ENCODE measurements around the gene CCDC92B.

GRCh38 chr17:2792366-2793169, 43.1 kb upstream of the CCDC92B start:
- TF ChIP-seq TAF1 (IDR thresholded peaks at IDR 0.05; ENCODE audit: low read depth, low read length) (no peak), POLR2A (IDR thresholded peaks at IDR 0.05; ENCODE audit: low read depth, low read length) (no peak), POU2F2 (IDR thresholded peaks at IDR 0.05; ENCODE audit: low read depth, low read length) (no peak), POLR2AphosphoS5 (IDR thresholded peaks at IDR 0.05; ENCODE audit: low read depth, low read length) (no peak), PAX5 (IDR thresholded peaks at IDR 0.05; ENCODE audit: insufficient read depth, low read length, severe bottlenecking) (no peak)
